Subcutaneous adipose tissue (tissue), 4 donors: ENCODE measurements around the gene SDSL. TPM values are rescaled to one million over a fixed set of nuclear protein-coding genes. Genes with fewer than 3 reads are reported as not detected.

Experiments used
- CTCF ChIP-seq: fragments of 450-650 bp; IDR thresholded peaks from one replicate; pipeline ENCODE4 v1.5.1; 2016; ENCODE audit warnings: low read depth, mild to moderate bottlenecking, control low read depth, antibody characterized with exemption, moderate library complexity
- total RNA-seq, 4 donors: library from RNA; depleted of rRNA; stranded (reverse); fragments of >200 nt; gene quantifications; one replicate each; pipeline ENCODE4 v1.1.0, GENCODE V29; 2016

The SDSL gene
- total RNA-seq, 4 donors from 2014 or later = 2.9 to 12.1 (median 6.3) TPM

DNA sequence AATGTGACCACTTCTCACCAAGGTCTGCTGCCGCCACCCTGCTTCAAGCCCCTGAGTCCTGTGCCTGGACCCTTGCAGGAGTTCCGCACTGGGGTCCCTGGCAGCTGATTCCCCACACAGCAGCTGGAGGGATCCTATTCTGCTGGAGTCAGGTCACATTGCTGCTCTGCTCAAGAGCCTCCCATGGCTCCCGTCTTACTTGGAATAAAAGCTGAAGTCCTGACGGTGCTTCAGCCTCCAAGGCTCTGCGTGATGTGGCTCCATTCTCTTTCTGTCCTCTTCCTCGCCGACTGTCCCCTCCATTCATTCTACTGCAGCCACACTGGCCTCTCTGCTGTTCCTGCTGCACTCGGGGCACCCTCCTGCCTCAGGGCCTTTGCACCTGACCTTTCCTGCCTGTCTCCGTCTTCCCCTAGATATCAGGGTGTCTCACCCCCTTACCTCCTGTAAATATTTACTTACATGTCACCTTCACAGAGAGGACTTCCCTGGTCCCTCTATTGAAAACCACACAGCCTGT is 7.6 kb upstream of the SDSL start:
- no peak for TF ChIP-seq CTCF

DNA sequence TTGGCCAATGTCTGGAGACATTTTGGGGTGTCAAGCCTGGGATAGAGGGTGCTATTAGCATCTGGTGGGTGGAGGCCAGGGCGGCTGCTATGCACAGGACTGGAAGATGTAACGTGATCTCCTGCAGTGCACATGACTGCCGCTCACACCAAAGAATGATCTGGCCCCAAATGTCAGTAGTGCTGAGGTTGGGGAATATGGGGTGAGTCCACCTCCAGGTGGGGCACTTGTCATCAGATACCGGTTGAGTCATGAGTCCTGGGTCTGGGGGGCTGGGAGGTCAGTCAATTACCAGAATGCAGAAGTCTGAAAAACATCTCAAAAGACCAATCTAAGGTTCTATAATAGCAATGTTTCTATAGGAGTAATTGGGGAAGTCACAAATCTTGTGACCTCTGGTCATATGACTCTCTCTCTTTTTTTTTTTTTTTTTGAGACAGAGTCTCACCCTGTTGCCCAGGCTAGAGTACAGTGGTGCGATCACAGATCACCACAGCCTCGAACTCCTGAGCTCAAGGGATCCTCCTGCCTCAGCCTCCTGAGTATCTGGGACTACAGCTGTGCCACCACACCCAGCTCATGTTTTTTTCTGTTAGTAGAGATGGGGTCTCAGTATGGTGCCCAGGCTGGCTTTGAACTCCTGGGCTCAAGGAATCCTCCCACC is 6.0 kb upstream of the SDSL start:
- TF ChIP-seq CTCF = no peak

GRCh38 chr12:113418213-113418879 is 3.8 kb upstream of the SDSL start:
- no peak for TF ChIP-seq CTCF

- no peak for TF ChIP-seq CTCF
These were observed 1.1 kb upstream of the SDSL start for GRCh38 chr12:113420996-113421595.

DNA sequence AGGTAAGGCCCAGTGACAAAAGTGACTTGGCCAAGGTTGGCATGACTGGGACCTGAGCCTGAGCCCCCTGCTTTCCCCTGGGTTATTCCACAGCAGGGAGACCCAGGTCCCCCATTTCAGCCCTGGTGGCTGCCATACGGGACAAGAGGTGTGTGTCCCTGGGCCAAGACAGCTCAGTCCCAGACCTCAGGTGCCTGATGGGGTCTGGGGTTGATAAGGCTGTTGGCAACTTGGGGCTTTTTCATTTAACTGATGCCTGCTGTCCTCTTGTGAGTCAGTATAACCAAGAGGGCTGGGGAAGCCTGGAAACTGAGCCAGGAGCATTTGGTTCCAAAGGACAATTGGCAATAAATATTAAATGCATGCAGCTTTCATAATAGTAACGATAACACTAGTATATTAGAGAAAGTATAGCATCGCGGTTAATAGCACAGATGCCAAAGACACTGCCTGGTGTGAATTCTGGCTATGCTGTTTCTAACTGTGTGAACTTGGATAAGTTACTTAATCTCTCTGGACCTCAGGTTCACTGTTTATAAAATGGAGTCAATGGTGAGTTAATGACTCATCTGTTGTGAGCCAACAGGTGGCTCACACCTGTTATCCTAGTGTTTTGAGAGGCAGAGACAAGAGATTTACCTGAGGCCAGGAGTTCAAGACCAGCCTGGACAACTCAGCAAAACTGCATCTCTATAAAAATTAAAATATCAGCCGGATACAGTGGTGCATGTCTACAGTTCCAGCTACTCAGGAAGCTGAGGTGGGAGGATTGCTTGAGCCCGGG is 898 bp downstream of the SDSL start:
- no peak for TF ChIP-seq CTCF

GRCh38 chr12:113424456-113424855 is 2.3 kb downstream of the SDSL start:
- no peak for TF ChIP-seq CTCF
